Activated naive CD8-positive, alpha-beta T cell treated with anti-CD3 and anti-CD28 coated beads, Interleukin-2, amount 50 U/mL, for 24 hours (primary cell): ENCODE measurements around the gene PCP2.

ENCODE experiments used
- ATAC-seq: fragments of 150-1000 bp; cut with Tn5 transposase; one replicate; pipeline ENCODE4 v1.10.0; 2021
- DNase-seq: peaks from one replicate; pipeline ENCODE4 v3.0.0; 2021
- H3K27ac Mint-ChIP-seq: one replicate; pipeline ENCODE4 v1.8.0; 2021; ENCODE audit warnings: mild to moderate bottlenecking, mixed read lengths
- H3K27me3 Mint-ChIP-seq: one replicate; pipeline ENCODE4 v1.8.0; 2021; ENCODE audit warnings: mixed read lengths
- H3K36me3 Mint-ChIP-seq: one replicate; pipeline ENCODE4 v1.8.0; 2021; ENCODE audit warnings: low read depth, mixed read lengths
- H3K4me1 Mint-ChIP-seq: one replicate; pipeline ENCODE4 v1.8.0; 2021; ENCODE audit warnings: mixed read lengths
- H3K4me3 Mint-ChIP-seq: one replicate; pipeline ENCODE4 v1.8.0; 2021; ENCODE audit warnings: mild to moderate bottlenecking, moderate library complexity, mixed read lengths
- H3K9me3 Mint-ChIP-seq: one replicate; pipeline ENCODE4 v1.8.0; 2021; ENCODE audit warnings: mixed read lengths

PCP2 gene

DNA sequence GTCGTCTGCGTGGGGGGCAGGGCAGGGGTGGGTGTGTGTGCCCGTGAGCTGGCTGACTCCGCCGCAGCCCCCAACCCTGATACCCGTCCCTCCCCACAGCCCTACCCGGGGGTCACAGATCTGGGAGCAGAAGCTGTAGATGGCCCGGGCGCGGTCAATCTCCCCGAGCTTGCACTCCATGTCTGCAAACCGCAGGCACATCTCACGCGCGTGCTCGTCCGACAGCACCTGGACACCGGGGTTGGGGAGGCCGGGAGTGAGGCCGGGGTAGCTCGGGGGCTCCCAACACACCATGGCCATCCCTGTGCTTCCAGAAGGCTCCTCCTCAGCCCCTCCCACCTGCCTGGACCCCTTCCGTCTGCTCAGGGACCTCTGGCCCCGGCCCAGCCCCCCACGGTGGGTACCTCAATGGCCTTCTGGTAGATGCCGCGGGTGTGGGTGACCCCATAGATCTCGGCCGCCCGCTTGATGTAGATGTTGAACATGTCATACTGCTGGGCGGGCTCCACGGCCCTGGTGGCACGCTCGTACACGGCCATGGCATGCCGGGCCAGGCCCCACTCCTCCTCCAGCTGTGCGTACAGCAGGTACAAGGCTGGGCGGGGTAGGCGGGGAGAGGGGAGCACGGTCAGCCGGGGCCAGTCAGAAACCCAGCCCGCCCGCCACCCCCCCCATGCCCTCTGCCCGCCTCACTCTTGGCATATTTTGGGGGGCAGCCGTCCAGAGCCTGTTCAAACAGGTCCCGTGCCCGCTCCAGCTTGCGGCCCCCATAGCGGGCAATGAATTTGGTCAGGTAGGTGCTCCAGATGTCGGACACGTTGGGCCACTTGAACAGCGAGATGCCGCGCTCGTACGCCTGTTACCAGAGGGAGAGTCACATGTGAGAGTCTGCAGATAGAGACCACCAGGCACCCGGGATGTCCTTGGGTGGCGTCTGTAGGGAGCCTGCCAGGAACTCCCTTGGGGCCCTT is 12.8 kb downstream of the PCP2 start:
- H3K4me1 Mint-ChIP-seq = no peaks in the 10 kb centered on the region
- peaks cover 22% of the 10 kb centered on the region for H3K36me3 Mint-ChIP-seq
- DNase-seq (no peak), ATAC-seq (no peak)
- H3K4me3 Mint-ChIP-seq = no peak overlapping the region
- no peak overlapping the region for H3K27ac Mint-ChIP-seq
- no peaks in the 10 kb centered on the region for H3K9me3 Mint-ChIP-seq
- H3K27me3 Mint-ChIP-seq = no peaks in the 10 kb centered on the region

DNA sequence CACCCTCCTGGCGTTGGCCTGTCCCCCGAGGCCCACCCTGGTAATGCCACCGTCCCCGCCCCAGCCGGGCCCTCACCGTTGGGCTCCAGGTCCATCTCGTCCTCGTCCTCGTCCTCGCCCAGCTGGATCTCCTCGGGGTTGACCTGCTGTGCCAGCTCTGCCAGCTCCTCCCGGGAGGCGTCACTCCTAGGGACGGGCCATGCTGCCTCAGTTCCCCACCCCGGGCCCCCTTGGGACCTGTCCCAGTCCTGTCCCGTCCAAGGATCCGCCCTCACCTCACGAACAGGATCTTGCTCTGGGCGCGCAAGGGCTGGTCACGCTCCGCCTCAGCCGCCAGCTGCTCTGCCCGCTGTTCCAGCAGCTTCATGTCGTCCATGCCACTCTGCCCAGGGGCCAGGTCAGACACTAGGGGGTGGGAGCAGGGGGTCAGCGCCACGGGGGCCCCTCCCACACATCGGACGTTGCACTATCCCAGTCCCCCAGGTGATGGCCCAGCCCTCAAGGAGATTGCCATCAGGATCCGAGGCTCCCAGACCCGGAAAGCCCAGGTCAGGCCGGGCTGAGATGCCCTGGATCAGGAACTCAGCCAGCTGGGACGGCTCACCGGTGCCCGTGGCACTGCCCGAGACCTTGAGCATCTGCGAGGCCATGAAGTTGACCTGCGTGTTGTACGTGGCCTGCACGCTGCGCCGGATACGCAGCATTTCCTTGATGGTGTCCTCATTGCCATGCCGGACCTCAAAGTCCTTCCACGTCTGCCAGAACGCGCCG is 13.7 kb downstream of the PCP2 start:
- no peaks in the 10 kb centered on the region for H3K9me3 Mint-ChIP-seq
- H3K27ac Mint-ChIP-seq = no peak overlapping the region
- ATAC-seq = no peak
- no peak overlapping the region for H3K4me3 Mint-ChIP-seq
- peaks cover 19% of the 10 kb centered on the region for H3K36me3 Mint-ChIP-seq
- no peaks in the 10 kb centered on the region for H3K4me1 Mint-ChIP-seq
- H3K27me3 Mint-ChIP-seq = no peaks in the 10 kb centered on the region
- DNase-seq = no peak

DNA sequence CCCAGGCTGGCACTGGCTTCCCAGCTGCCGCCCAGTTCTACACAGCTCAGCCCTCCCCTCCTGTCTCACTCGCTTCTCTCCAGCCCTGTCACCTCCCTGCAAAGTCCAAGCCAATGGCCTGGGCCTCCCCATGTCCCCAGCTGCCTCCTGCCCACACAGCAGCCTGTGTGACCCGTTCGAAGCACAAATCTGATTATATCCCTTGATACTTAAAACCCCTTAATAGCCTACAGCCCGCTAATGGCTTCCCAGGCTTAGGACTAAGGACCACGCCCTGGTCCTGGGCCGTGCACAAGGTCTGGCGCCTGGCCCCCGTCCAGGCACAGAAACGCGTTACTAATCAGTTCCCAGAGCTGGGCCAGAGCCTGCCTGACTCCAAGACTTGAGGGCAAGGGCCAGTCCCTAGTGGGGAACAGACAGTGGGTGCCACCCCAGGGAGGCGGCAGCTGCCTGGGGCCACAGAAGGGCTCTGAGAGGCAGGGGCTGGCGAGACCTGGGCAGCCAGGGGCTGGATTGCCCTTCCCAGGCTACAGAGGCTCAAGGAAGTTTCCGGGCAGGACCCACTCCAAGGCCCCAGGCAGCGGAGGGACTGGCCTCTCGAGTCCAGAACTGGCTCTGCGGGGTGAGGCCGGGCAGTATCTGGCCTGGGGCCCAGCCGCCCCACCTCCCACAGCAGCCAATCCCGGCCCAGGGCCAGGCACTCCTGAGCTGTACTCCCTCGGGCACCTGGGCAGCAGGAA is 14.6 kb downstream of the PCP2 start:
- no peak for ATAC-seq
- Mint-ChIP-seq H3K9me3 (no peaks in the 10 kb centered on the region), H3K36me3 (peaks cover 19% of the 10 kb centered on the region), H3K4me3 (no peak overlapping the region), H3K4me1 (no peaks in the 10 kb centered on the region), H3K27me3 (no peaks in the 10 kb centered on the region), H3K27ac (no peak overlapping the region)
- DNase-seq = no peak

DNA sequence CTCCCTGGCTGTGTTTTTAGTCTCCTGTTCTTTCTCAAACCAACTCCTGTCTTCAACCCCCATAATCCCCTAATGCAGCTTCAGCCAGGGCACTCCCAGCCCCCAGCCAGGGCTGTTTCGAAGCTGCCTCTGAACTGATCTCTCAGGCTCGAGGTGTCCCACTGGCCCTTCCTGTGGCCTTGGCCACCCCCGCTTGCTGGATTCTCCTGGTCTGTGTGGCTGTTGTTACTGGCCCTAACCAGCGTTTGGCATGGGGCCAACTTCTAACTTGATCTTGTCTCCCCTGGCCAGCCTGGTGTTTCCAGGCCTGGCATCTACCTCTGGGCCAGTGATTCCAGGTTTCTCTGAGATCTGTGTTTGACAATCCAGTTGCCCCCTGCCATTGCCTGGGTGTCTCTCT is 15.2 kb downstream of the PCP2 start:
- H3K27me3 Mint-ChIP-seq = no peaks in the 10 kb centered on the region
- no peak overlapping the region for H3K4me3 Mint-ChIP-seq
- H3K36me3 Mint-ChIP-seq = peaks cover 19% of the 10 kb centered on the region
- no peaks in the 10 kb centered on the region for H3K9me3 Mint-ChIP-seq
- DNase-seq (no peak), ATAC-seq (no peak)
- no peak overlapping the region for H3K27ac Mint-ChIP-seq
- H3K4me1 Mint-ChIP-seq = no peaks in the 10 kb centered on the region

DNA sequence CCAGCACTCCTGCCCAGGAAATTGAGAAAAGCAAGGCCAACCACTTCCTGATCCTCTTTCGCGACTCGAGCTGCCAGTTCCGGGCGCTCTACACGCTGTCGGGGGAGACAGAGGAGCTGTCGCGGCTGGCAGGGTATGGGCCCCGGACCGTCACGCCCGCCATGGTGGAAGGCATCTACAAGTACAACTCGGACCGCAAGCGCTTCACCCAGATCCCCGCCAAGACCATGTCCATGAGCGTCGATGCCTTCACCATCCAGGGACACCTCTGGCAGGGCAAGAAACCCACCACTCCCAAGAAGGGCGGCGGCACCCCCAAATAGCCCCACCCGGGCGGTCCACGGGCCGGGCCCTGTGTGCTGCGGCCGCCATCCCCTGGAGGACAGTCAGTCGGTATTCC is 15.8 kb downstream of the PCP2 start:
- Mint-ChIP-seq H3K27me3 (no peaks in the 10 kb centered on the region), H3K36me3 (peaks cover 16% of the 10 kb centered on the region), H3K9me3 (no peaks in the 10 kb centered on the region), H3K4me3 (no peak overlapping the region), H3K27ac (no peak overlapping the region), H3K4me1 (no peaks in the 10 kb centered on the region)
- no peak for ATAC-seq
- DNase-seq = no peak

DNA sequence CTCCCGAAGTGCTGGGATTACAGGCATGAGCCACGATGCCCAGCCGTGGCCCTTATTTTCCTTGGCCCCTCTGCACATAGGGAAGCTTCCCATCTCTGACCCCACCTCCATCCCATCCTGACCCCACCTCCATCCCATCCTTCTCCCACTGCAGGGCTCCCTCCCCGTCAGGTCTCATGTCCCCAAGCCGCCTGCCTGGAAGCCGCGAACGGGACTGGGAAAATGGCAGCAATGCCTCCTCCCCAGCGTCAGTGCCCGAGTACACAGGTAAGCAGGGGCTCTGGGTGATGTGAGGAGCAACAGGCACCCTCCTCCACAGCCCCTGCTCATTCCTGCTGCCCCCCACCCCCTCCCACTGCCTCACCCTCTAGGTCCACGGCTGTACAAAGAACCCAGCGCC is 16.3 kb downstream of the PCP2 start:
- no peak overlapping the region for H3K27ac Mint-ChIP-seq
- H3K27me3 Mint-ChIP-seq = no peaks in the 10 kb centered on the region
- no peaks in the 10 kb centered on the region for H3K4me1 Mint-ChIP-seq
- peaks cover 16% of the 10 kb centered on the region for H3K36me3 Mint-ChIP-seq
- DNase-seq (no peak), ATAC-seq (no peak)
- no peaks in the 10 kb centered on the region for H3K9me3 Mint-ChIP-seq
- H3K4me3 Mint-ChIP-seq = no peak overlapping the region

DNA sequence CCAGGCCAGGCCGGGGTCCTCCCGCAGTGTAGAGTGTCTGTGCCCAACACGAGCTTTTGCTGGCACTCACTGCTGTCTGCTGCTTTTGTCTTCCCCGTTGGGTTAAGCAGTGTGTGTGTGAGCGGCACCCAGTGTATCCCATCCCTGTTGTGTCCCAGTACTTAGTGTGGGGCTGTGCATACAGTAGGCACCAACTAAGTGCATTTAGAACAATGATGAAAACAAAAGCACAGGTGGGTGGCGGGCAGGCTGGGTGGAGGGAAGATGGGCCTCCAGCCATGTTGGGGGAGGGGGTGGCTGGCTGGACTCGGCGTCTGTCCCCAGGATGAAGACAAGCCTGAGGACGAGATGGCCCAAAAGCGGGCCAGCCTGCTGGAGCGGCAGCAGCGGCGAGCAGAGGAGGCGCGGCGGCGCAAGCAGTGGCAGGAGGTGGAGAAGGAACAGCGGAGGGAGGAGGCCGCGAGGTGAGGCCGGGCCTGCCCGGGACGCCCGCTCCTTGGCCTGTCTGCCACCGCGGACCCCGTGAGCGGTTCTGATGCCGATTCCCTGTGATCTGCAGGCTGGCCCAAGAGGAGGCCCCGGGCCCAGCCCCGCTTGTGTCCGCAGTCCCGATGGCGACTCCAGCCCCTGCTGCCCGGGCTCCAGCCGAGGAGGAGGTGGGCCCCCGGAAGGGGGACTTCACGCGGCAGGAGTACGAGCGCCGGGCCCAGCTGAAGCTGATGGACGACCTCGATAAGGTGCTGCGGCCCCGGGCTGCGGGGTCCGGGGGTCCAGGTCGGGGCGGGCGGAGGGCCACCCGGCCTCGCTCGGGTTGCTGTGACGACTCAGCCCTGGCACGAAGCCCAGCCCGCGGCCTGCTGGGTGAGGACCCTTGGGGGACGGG is 18.4 kb downstream of the PCP2 start:
- H3K27ac Mint-ChIP-seq = no peak overlapping the region

DNA sequence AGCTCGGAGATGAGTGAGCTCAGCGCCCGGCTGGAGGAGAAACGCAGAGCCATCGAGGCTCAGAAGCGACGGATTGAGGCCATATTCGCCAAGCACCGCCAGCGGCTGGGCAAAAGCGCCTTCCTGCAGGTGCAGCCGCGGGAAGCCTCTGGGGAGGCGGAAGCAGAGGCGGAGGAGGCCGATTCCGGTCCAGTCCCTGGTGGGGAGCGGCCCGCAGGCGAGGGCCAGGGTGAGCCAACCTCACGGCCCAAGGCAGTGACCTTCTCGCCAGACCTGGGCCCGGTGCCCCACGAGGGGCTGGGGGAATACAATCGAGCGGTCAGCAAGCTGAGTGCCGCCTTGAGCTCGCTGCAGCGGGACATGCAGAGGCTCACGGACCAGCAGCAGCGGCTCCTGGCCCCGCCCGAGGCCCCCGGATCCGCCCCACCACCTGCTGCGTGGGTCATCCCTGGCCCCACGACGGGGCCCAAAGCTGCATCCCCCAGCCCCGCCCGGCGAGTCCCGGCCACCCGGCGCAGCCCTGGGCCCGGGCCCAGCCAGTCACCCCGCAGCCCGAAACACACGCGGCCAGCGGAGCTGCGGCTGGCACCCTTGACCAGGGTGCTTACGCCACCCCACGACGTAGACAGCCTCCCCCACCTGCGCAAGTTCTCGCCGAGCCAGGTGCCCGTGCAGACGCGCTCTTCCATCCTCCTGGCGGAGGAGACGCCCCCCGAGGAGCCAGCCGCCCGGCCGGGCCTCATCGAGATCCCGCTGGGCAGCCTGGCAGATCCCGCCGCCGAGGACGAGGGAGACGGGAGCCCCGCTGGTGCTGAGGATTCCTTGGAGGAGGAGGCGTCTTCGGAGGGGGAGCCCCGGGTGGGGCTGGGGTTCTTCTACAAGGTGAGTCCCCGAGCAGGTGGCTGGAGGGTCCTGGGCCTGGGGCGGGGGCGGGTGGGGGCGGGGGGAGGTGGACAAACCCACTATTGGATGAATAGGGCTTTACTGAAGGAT is 20.9 kb downstream of the PCP2 start:
- DNase-seq = no peak
- Mint-ChIP-seq H3K36me3 (no peaks in the 10 kb centered on the region), H3K9me3 (no peaks in the 10 kb centered on the region), H3K27ac (no peak overlapping the region), H3K4me1 (no peaks in the 10 kb centered on the region), H3K27me3 (no peaks in the 10 kb centered on the region), H3K4me3 (no peak overlapping the region)
- ATAC-seq = no peak

More for the DNA sequence above, 18.4 kb downstream of the PCP2 start:
- H3K4me1 Mint-ChIP-seq = no peaks in the 10 kb centered on the region
- no peaks in the 10 kb centered on the region for H3K27me3 Mint-ChIP-seq
- DNase-seq (no peak), ATAC-seq (peak; percentile 7)
- H3K9me3 Mint-ChIP-seq = no peaks in the 10 kb centered on the region
- peaks cover 10% of the 10 kb centered on the region for H3K36me3 Mint-ChIP-seq
- no peak overlapping the region for H3K4me3 Mint-ChIP-seq

DNA sequence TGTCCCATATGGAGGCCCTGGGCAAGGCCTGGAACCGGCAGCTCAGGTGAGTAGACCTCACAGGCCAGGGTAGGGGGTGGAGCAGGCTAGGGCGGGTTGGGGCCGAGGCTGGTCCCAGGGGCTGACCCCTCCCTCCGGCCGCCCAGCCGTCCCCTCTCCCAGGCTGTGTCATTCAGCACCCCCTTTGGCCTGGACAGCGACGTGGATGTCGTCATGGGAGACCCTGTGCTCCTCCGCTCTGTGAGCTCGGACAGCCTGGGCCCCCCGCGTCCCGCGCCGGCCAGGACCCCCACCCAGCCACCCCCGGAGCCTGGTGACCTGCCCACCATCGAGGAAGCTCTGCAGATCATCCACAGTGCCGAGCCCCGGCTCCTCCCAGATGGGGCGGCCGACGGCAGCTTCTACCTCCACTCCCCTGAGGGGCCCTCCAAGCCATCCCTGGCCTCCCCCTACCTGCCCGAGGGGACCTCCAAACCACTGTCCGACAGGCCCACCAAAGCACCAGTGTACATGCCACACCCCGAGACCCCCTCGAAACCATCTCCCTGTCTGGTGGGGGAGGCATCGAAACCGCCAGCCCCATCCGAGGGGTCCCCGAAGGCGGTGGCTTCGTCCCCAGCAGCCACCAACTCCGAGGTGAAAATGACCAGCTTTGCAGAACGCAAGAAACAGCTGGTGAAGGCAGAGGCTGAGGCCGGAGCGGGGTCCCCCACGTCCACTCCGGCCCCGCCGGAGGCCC is 21.8 kb downstream of the PCP2 start:
- Mint-ChIP-seq H3K9me3 (no peaks in the 10 kb centered on the region), H3K4me3 (no peak overlapping the region), H3K4me1 (no peaks in the 10 kb centered on the region), H3K27me3 (no peaks in the 10 kb centered on the region), H3K27ac (no peak overlapping the region), H3K36me3 (no peaks in the 10 kb centered on the region)
- ATAC-seq (no peak), DNase-seq (no peak)

DNA sequence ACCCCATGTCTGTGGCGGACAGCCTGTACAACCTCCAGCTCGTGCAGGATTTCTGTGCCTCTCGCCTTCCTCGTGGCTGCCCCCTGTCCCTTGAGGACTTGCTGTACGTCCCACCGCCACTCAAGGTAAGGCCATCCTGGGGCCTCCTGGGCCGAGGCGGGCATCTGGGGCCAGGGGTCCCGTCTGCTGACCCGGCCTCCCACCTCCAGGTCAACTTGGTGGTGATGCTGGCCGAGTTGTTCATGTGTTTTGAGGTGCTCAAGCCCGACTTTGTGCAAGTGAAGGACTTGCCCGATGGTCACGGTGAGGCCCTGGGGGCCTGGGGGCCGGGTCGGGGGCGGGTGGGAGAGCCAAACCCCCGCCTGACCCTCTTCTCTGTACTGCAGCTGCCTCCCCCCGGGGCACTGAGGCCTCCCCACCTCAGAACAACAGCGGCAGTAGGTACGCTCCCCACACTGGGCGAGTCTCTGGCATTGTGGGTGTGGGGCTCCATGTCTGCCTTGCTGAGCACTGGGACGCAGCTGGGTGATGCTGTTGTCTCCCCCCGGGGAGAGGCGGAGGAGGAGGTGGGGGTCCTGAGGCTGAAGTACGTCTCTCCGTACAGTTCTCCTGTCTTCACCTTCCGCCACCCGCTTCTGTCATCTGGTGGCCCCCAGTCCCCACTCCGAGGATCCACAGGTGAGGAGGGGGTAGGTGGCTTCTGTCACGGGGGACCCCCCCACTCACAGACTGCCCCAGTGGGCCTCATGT is 22.9 kb downstream of the PCP2 start:
- Mint-ChIP-seq H3K27ac (no peak overlapping the region), H3K36me3 (no peaks in the 10 kb centered on the region), H3K9me3 (no peaks in the 10 kb centered on the region), H3K4me1 (no peaks in the 10 kb centered on the region), H3K4me3 (no peak overlapping the region), H3K27me3 (no peaks in the 10 kb centered on the region)
- DNase-seq (no peak), ATAC-seq (no peak)

DNA sequence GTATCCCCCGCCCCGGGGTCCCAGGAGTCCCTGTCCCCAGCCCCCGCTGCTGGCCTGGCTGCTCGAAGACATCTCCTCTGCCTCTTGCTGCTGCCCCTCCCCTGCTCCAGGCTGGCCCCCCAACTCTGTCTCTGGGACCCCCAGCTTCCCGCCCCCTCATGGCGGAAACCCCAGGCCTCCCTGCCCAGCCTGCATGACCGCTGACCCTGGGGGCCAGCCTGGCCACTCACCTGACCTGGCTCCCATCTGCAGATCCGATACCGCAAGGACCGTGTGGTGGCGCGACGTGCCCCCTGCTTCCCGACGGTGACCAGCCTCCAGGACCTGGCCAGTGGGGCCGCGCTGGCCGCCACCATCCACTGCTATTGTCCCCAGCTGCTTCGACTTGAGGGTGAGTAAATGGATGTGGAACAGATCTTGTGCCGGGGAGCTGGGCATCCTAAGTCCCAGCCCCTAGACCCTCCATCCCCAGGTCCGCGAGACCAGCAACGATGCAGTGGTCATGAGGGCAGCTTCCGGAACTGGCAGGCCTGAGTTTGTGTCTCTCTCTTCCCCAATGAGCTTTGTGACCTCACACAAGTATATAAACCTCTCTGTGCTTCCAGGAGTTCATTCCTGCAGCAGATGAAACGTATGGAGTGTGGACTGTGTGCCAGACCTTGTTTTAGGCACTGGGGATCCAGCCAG is 25.5 kb downstream of the PCP2 start:
- Mint-ChIP-seq H3K36me3 (no peaks in the 10 kb centered on the region), H3K4me3 (no peak overlapping the region), H3K27me3 (peaks cover 3% of the 10 kb centered on the region), H3K27ac (no peak overlapping the region), H3K4me1 (no peaks in the 10 kb centered on the region), H3K9me3 (no peaks in the 10 kb centered on the region)
- ATAC-seq = no peak
- DNase-seq = peak; percentile 0
